H1 (cell line): ENCODE data around the gene GALNTL6. TPM values are rescaled to one million over a fixed set of nuclear protein-coding genes. Genes with fewer than 3 reads are reported as not detected.

Experiments
- CTCF ChIA-PET: fragments of 300-600 bp; sonication (Branson Sonifier 250); formaldehyde crosslinking; loops from one replicate; lab custom pipeline; 2021; ENCODE audit not compliant: partially characterized antibody; lab: Charles Lee
- POLR2A ChIA-PET: fragments of 300-600 bp; sonication (Branson Sonifier 250); formaldehyde crosslinking; loops from one replicate; lab custom pipeline; 2021; ENCODE audit warnings: inconsistent platforms; ENCODE audit not compliant: partially characterized antibody; lab: Charles Lee
- DNase-seq, 2 experiments: peaks; one replicate each; pipeline versions ENCODE4 v3.0.0 to v3.0.0-alpha.2; 2010 to 2022; ENCODE audit warnings: low spot score in 2 of 2, low read depth in 1 of 2, mixed read lengths in 1 of 2
- FAIRE-seq: peaks from 2 replicates; lab custom pipeline; 2011; peaks lifted over from hg19 to GRCh38; lab: Jason Lieb, UNC
- H2AFZ ChIP-seq: 2 replicates; pipeline ENCODE4 v1.8.1; 2012; ENCODE audit warnings: low read length, inconsistent platforms
- H2AK5ac ChIP-seq: 2 replicates; pipeline ENCODE4 v1.6.1; 2013; ENCODE audit warnings: low read depth, low read length
- H2BK120ac ChIP-seq: replicated peaks from 2 replicates; pipeline ENCODE3; 2013; ENCODE audit warnings: low read depth, low read length, inconsistent platforms
- H2BK12ac ChIP-seq: 2 replicates; pipeline ENCODE4 v1.6.1; 2013; ENCODE audit warnings: low read depth, low read length
- H2BK15ac ChIP-seq: 2 replicates; pipeline ENCODE4 v1.6.1; 2013; ENCODE audit warnings: low read length
- H2BK20ac ChIP-seq: 2 replicates; pipeline ENCODE4 v1.6.1; 2013; ENCODE audit warnings: low read length
- H2BK5ac ChIP-seq: 2 replicates; pipeline ENCODE4 v1.6.1; 2013; ENCODE audit warnings: low read depth, low read length
- H3K14ac ChIP-seq: 2 replicates; pipeline ENCODE4 v1.6.1; 2013; ENCODE audit warnings: inconsistent platforms; ENCODE audit not compliant: insufficient read length
- H3K18ac ChIP-seq: 2 replicates; pipeline ENCODE4 v1.6.1; 2013; ENCODE audit warnings: low read length; ENCODE audit errors: extremely low read depth
- H3K23ac ChIP-seq: 2 replicates; pipeline ENCODE4 v1.6.1; 2013; ENCODE audit warnings: inconsistent platforms; ENCODE audit not compliant: insufficient read length
- H3K23me2 ChIP-seq: 2 replicates; pipeline ENCODE4 v1.6.1; 2013; ENCODE audit warnings: low read depth, low read length
- H3K27ac ChIP-seq: 2 replicates; pipeline ENCODE4 v1.6.1; 2011; ENCODE audit warnings: low read depth, low read length, inconsistent platforms
- H3K27me3 ChIP-seq, 4 experiments: replicated peaks in 1 of 4; 1 replicate in 1 of 4; 2 replicates in 3 of 4; pipeline versions ENCODE4 v1.6.1 to v1.8.1; 2011 to 2013; ENCODE audit warnings: low read length in 3 of 4, mild to moderate bottlenecking in 3 of 4, inconsistent platforms in 2 of 4, mixed read lengths in 2 of 4, moderate library complexity in 1 of 4; ENCODE audit not compliant: control insufficient read depth in 3 of 4, insufficient read depth in 3 of 4; ENCODE audit errors: extremely low read depth in 1 of 4
- H3K36me3 ChIP-seq, 4 experiments: 2 replicates each; pipeline versions ENCODE4 v1.6.1 to v1.8.1; 2011 to 2013; ENCODE audit warnings: mild to moderate bottlenecking in 4 of 4, low read length in 3 of 4, moderate library complexity in 2 of 4, control low read depth in 1 of 4, inconsistent platforms in 1 of 4; ENCODE audit not compliant: insufficient read depth in 4 of 4, control insufficient read depth in 2 of 4
- H3K4ac ChIP-seq: replicated peaks from 2 replicates; pipeline ENCODE3; 2013; ENCODE audit warnings: low read length, low read depth, mixed read lengths, inconsistent platforms; ENCODE audit not compliant: insufficient read length
- H3K4me1 ChIP-seq, 4 experiments: replicated peaks in 1 of 4; 1 replicate in 1 of 4; 2 replicates in 3 of 4; pipeline versions ENCODE4 v1.6.1 to v1.8.1; 2011 to 2013; ENCODE audit warnings: low read length in 3 of 4, inconsistent platforms in 2 of 4, mixed read lengths in 1 of 4; ENCODE audit not compliant: insufficient read depth in 4 of 4, control insufficient read depth in 3 of 4
- H3K4me2 ChIP-seq, 2 experiments: 2 replicates each; pipeline versions ENCODE4 v1.6.1 to v1.8.1; 2011 to 2013; ENCODE audit warnings: low read depth in 2 of 2, low read length in 2 of 2, control low read depth in 1 of 2, inconsistent platforms in 1 of 2, mild to moderate bottlenecking in 1 of 2; ENCODE audit not compliant: insufficient read depth in 1 of 2
- H3K4me3 ChIP-seq, 4 experiments: fragments of 200-600, 300-600 bp in 1 of 4; sonication (generic), shearing (Covaris generic), sonication (Bioruptor Twin) in 1 of 4; 2 replicates each; pipeline versions ENCODE4 v1.5.1 to v1.8.1; 2011 to 2016; ENCODE audit warnings: low read length in 4 of 4, low read depth in 3 of 4, control low read depth in 2 of 4, inconsistent platforms in 2 of 4, mild to moderate bottlenecking in 2 of 4, mixed read lengths in 1 of 4, moderate library complexity in 1 of 4; ENCODE audit not compliant: insufficient read depth in 2 of 4; ENCODE audit errors: extremely low read depth in 1 of 4
- H3K56ac ChIP-seq: replicated peaks from 2 replicates; pipeline ENCODE3; 2013; ENCODE audit warnings: low read depth, mild to moderate bottlenecking, mixed read lengths, low read length, inconsistent platforms; ENCODE audit not compliant: insufficient read length
- H3K79me1 ChIP-seq: 2 replicates; pipeline ENCODE4 v1.6.1; 2013; ENCODE audit warnings: low read depth, low read length, control low read depth
- H3K79me2 ChIP-seq, 2 experiments: 2 replicates each; pipeline versions ENCODE4 v1.6.1 to v1.8.1; 2012 to 2013; ENCODE audit warnings: low read length in 2 of 2, mild to moderate bottlenecking in 2 of 2, inconsistent platforms in 1 of 2; ENCODE audit not compliant: insufficient read depth in 2 of 2, control insufficient read depth in 1 of 2
- H3K9ac ChIP-seq, 4 experiments: replicated peaks in 1 of 4; 1 replicate in 1 of 4; 2 replicates in 3 of 4; pipeline versions ENCODE4 v1.6.1 to v1.8.1; 2011 to 2013; ENCODE audit warnings: low read depth in 3 of 4, low read length in 3 of 4, control low read depth in 2 of 4, mild to moderate bottlenecking in 2 of 4, moderate library complexity in 2 of 4, inconsistent platforms in 1 of 4; ENCODE audit errors: extremely low read depth in 1 of 4
- H3K9me3 ChIP-seq, 2 experiments: 2 replicates each; pipeline versions ENCODE4 v1.6.1 to v1.8.1; 2012 to 2013; ENCODE audit warnings: mild to moderate bottlenecking in 2 of 2, moderate library complexity in 2 of 2, control low read depth in 1 of 2, inconsistent platforms in 1 of 2, low read depth in 1 of 2, low read length in 1 of 2, mixed read lengths in 1 of 2; ENCODE audit not compliant: insufficient read depth in 2 of 2
- H4K20me1 ChIP-seq, 2 experiments: replicated peaks in 1 of 2; 2 replicates each; pipeline versions ENCODE3 to v1.8.1; 2011 to 2013; ENCODE audit warnings: inconsistent platforms in 2 of 2, low read length in 2 of 2, mild to moderate bottlenecking in 1 of 2; ENCODE audit not compliant: insufficient read depth in 2 of 2, control insufficient read depth in 1 of 2
- H4K5ac ChIP-seq: 2 replicates; pipeline ENCODE4 v1.6.1; 2013; ENCODE audit warnings: low read length, low read depth, mixed read lengths, inconsistent platforms; ENCODE audit not compliant: insufficient read length
- H4K8ac ChIP-seq: 2 replicates; pipeline ENCODE4 v1.8.0; 2013; ENCODE audit warnings: mild to moderate bottlenecking, moderate library complexity, low read length, inconsistent platforms; ENCODE audit not compliant: insufficient read depth; ENCODE audit errors: extremely low read depth
- H4K91ac ChIP-seq: replicated peaks from 2 replicates; pipeline ENCODE3; 2013; ENCODE audit warnings: low read length, mixed read lengths, inconsistent platforms; ENCODE audit not compliant: insufficient read length
- BACH1 ChIP-seq: IDR thresholded peaks from 2 replicates; pipeline ENCODE4 v1.6.1; 2012; ENCODE audit warnings: low read length, improper control_type of control experiment
- SAP30 ChIP-seq: fragments of 300-600 bp; sonication (generic); IDR thresholded peaks from 2 replicates; pipeline ENCODE4 v1.7.1; 2012; ENCODE audit warnings: low read length, moderate library complexity, mild to moderate bottlenecking, inconsistent platforms; ENCODE audit not compliant: insufficient read depth, insufficient replicate concordance
- TAF1 ChIP-seq: IDR thresholded peaks from 2 replicates; pipeline ENCODE4 v1.6.1; 2011; ENCODE audit warnings: mild to moderate bottlenecking, low read depth, low read length
- YY1 ChIP-seq: IDR thresholded peaks from 2 replicates; pipeline ENCODE4 v1.6.1; 2011; ENCODE audit warnings: low read depth, mild to moderate bottlenecking, low read length
- WGBS, 2 experiments: shearing (Covaris generic) in 1 of 2; methylation state at CpG; one replicate each; pipeline versions ENCODE4 v1.1.6 to v1.1.7; 2013 to 2015; ENCODE audit warnings: low lambda C conversion rate in 2 of 2, mixed read lengths in 2 of 2, inconsistent platforms in 1 of 2, low coverage in 1 of 2, missing lambda C conversion rate in 1 of 2; ENCODE audit not compliant: insufficient replicate concordance in 2 of 2, insufficient coverage in 1 of 2, insufficient read length in 1 of 2; ENCODE audit errors: extremely low coverage in 1 of 2, missing lambda C conversion rate in 1 of 2; 5-methylcytosine and 5-hydroxymethylcytosine counted together
- polyA plus RNA-seq, 7 experiments: library from polyadenylated mRNA; depleted of rRNA in 3 of 7; stranded (reverse) in 5 of 7; unstranded in 2 of 7; fragments of >200 nt in 5 of 7; fragments of 200-250 nt in 2 of 7; gene quantifications; 1 replicate in 5 of 7; 2 replicates in 1 of 7; 4 replicates in 1 of 7; pipeline versions ENCODE4 v1.2.1 to v1.2.3, GENCODE V29; 2011 to 2013; ENCODE audit warnings: missing spikeins in 2 of 7, mixed read lengths in 2 of 7
- total RNA-seq: library from RNA; stranded (reverse); fragmentation: NEBNext Ultra II Directional; extraction: Animal tissue kit (Norgen Biotek cat#: 25700); gene quantifications from 2 replicates; pipeline ENCODE4 v1.2.1, GENCODE V29; 2021

The GALNTL6 gene
- total and polyA plus RNA-seq, 2 of the 8 experiments (the other 6 are each of a cell fraction or from before 2014, with no cell fraction given), result 0.03 to 0.32 TPM

DNA sequence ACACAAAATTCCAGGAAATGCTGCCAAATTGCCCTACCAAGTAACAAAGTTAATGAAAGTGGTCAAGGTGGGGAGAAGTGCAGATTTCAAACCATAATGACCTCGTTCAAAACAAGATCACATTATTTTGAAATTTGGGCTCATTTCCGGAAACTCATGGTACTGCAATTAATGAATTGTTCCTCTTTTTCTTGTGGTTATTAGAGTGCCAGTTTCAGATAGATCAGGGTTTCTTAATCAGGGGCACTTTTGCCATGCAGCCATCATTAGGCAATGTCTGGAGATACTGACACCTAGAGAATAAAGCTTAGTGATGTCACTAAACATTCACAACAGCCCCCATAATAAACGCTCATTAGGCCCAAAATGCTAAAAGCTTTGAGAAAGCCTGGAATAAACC, 973.9 kb downstream of the GALNTL6 start:
- H4K8ac ChIP-seq, result no peak overlapping the region
- no peaks in the 10 kb centered on the region for H3K79me1 ChIP-seq
- DNase-seq, result no peak
- no peak overlapping the region for H3K4ac ChIP-seq
- no peaks in the 10 kb centered on the region for H3K4me1 ChIP-seq
- no peak overlapping the region for H3K27ac ChIP-seq
- FAIRE-seq, result no peak
- H4K20me1 ChIP-seq, result no peaks in the 10 kb centered on the region
- no peak overlapping the region for H3K4me2 ChIP-seq
- no peak overlapping the region for H2BK20ac ChIP-seq
- ChIA-PET POLR2A (no interaction called here), CTCF (no interaction called here)
- H3K23ac ChIP-seq, result no peak overlapping the region
- WGBS, 2 experiments, result 85% methylated on average over 3 of the region's 3 CpGs; no CpG with 5 or more reads in 1 of the 2 experiments
- H4K5ac ChIP-seq, result no peak overlapping the region
- H3K27me3 ChIP-seq, result no peaks in the 10 kb centered on the region
- H3K36me3 ChIP-seq, result no peaks in the 10 kb centered on the region
- no peak overlapping the region for H2BK15ac ChIP-seq
- no peak overlapping the region for H2AK5ac ChIP-seq
- H3K9me3 ChIP-seq, result no peaks in the 10 kb centered on the region
- no peak overlapping the region for H4K91ac ChIP-seq
- H3K14ac ChIP-seq, result no peak overlapping the region
- no peaks in the 10 kb centered on the region for H3K23me2 ChIP-seq
- no peak overlapping the region for H2BK5ac ChIP-seq
- H2BK12ac ChIP-seq, result no peak overlapping the region
- no peak for TF ChIP-seq TAF1
- TF ChIP-seq SAP30, result no peak
- no peak for TF ChIP-seq BACH1
- TF ChIP-seq YY1, result no peak
- no peak overlapping the region for H3K56ac ChIP-seq
- H3K4me3 ChIP-seq, result no peak overlapping the region
- no peak overlapping the region for H2AFZ ChIP-seq
- no peak overlapping the region for H2BK120ac ChIP-seq
- no peak overlapping the region for H3K18ac ChIP-seq
- H3K79me2 ChIP-seq, result no peaks in the 10 kb centered on the region
- H3K9ac ChIP-seq, result no peak overlapping the region
